ENCODE data around the gene ZNF536. TPM values are rescaled to one million over a fixed set of nuclear protein-coding genes. Genes with fewer than 3 reads are reported as not detected.
"Not testable (repeated sequence)": the region's sequence is repeated elsewhere in the genome, so short reads cannot be mapped to it uniquely, and the experiment has no call there.

The ZNF536 gene
- total RNA-seq, 4 donors from 2014 or later = 1.3 to 12.4 (median 1.8) TPM

- Histone ChIP-seq H3K36me3 (no peaks in the 10 kb centered on the region), H3K27me3 (no peaks in the 10 kb centered on the region), H3K9me3 (no peaks in the 10 kb centered on the region), H3K27ac (no peak overlapping the region), H3K4me3 (no peak overlapping the region), H3K4me1 (no peaks in the 10 kb centered on the region)
- DNase-seq = no peak
- no peak for TF ChIP-seq CTCF (IDR thresholded peaks at IDR 0.05)
- TF ChIP-seq POLR2A (IDR thresholded peaks at IDR 0.05) = no peak
Observed at GRCh38 chr19:30455881-30456280, 83.7 kb downstream of the ZNF536 start.

- DNase-seq = no peak
- no peak for TF ChIP-seq CTCF (IDR thresholded peaks at IDR 0.05)
- no peak for TF ChIP-seq POLR2A (IDR thresholded peaks at IDR 0.05)
- Histone ChIP-seq H3K4me3 (no peak overlapping the region), H3K9me3 (no peaks in the 10 kb centered on the region), H3K27ac (no peak overlapping the region), H3K4me1 (no peaks in the 10 kb centered on the region), H3K27me3 (no peaks in the 10 kb centered on the region), H3K36me3 (no peaks in the 10 kb centered on the region)
Observed at GRCh38 chr19:30457484-30457883, 85.3 kb downstream of the ZNF536 start.

- DNase-seq = no peak
Observed at GRCh38 chr19:30459859-30460258, 87.7 kb downstream of the ZNF536 start.

GRCh38 chr19:30464162-30464561, 92.0 kb downstream of the ZNF536 start:
- no peak for TF ChIP-seq CTCF (IDR thresholded peaks at IDR 0.05)
- no peak for TF ChIP-seq POLR2A (IDR thresholded peaks at IDR 0.05)

More at GRCh38 chr19:30459859-30460258, 87.7 kb downstream of the ZNF536 start:
- TF ChIP-seq CTCF (IDR thresholded peaks at IDR 0.05) (no peak), POLR2A (IDR thresholded peaks at IDR 0.05) (no peak)
- Histone ChIP-seq H3K27me3 (no peaks in the 10 kb centered on the region), H3K27ac (no peak overlapping the region), H3K36me3 (no peaks in the 10 kb centered on the region), H3K9me3 (no peaks in the 10 kb centered on the region), H3K4me1 (no peaks in the 10 kb centered on the region), H3K4me3 (no peak overlapping the region)

GRCh38 chr19:30466598-30466997, 94.4 kb downstream of the ZNF536 start:
- DNase-seq, H3K27me3 ChIP-seq, H3K4me3 ChIP-seq, H3K36me3 ChIP-seq, H3K9me3 ChIP-seq, H3K27ac ChIP-seq, H3K4me1 ChIP-seq: not testable (repeated sequence)

More at GRCh38 chr19:30464162-30464561, 92.0 kb downstream of the ZNF536 start:
- DNase-seq = no peak
- H3K36me3 ChIP-seq = no peaks in the 10 kb centered on the region
- H3K9me3 ChIP-seq = no peaks in the 10 kb centered on the region
- no peaks in the 10 kb centered on the region for H3K4me1 ChIP-seq
- H3K27me3 ChIP-seq = no peaks in the 10 kb centered on the region
- H3K27ac ChIP-seq = no peak overlapping the region
- no peak overlapping the region for H3K4me3 ChIP-seq

GRCh38 chr19:30467239-30467638, 95.1 kb downstream of the ZNF536 start:
- no peak overlapping the region for H3K27ac ChIP-seq
- TF ChIP-seq CTCF (IDR thresholded peaks at IDR 0.05) (no peak), POLR2A (IDR thresholded peaks at IDR 0.05) (no peak)

More at GRCh38 chr19:30467239-30467638, 95.1 kb downstream of the ZNF536 start:
- H3K27me3 ChIP-seq = no peaks in the 10 kb centered on the region
- no peaks in the 10 kb centered on the region for H3K9me3 ChIP-seq
- H3K4me1 ChIP-seq = no peaks in the 10 kb centered on the region
- no peaks in the 10 kb centered on the region for H3K36me3 ChIP-seq
- H3K4me3 ChIP-seq = no peak overlapping the region
- no peak for DNase-seq

Data from Peyer's patch (tissue), 4 donors.